ENCODE data around the gene NOCT. TPM values are rescaled to one million over a fixed set of nuclear protein-coding genes. Genes with fewer than 3 reads are reported as not detected.

NOCT gene
- total and polyA plus RNA-seq, 2 experiments from 2014 or later: 9.9 to 20.8 TPM

DNA sequence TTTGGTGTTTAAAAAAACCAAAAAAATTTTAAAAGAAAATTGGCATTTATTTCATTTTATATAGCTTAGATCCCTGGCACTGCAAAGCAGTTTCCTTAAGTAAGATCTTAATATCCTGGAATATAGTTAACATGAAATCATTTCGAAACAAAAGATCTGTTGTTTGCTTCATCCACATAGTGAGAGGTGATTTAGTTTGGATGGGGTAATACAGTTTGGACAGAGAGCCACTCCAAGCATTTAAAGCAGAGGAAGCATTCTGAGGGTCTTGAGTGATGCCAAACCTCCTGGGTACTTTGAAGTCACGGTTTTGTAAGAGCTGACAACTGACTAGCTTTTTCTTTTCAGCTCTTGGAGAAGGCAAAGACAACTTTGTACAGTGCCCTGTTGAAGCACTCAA, 28.7 kb downstream of the NOCT start:
- Histone ChIP-seq H4K20me1 (ENCODE audit: insufficient read depth, poor library complexity, severe bottlenecking) (no peaks in the 10 kb centered on the region), H3K9me2 (replicated peaks; ENCODE audit: insufficient read depth) (no peaks in the 10 kb centered on the region), H3K27me3 (no peaks in the 10 kb centered on the region), H3K4me3 (no peak overlapping the region), H3K4me2 (no peak overlapping the region), H2AFZ (no peak overlapping the region), H3K36me3 (replicated peaks; ENCODE audit: insufficient read depth, low read depth) (no peaks in the 10 kb centered on the region), H3K27ac (no peak overlapping the region), H3K79me2 (peaks cover 37% of the 10 kb centered on the region), H3K4me1 (ENCODE audit: insufficient read depth) (no peaks in the 10 kb centered on the region), H3K9me3 (ENCODE audit: low read depth) (no peaks in the 10 kb centered on the region)
- no peak for DNase-seq (ENCODE audit: low spot score)
- WGBS (ENCODE audit: low lambda C conversion rate, missing lambda C conversion rate): 71% methylated on average over 2 of the region's 2 CpGs
- TF ChIP-seq EZH2 (IDR thresholded peaks at IDR 0.05; ENCODE audit: borderline replicate concordance) (no peak), EZH2phosphoT487 (IDR thresholded peaks at IDR 0.05; ENCODE audit: low read depth, severe bottlenecking, unreplicated experiment) (no peak)
- TF ChIP-seq, protein P1, sequence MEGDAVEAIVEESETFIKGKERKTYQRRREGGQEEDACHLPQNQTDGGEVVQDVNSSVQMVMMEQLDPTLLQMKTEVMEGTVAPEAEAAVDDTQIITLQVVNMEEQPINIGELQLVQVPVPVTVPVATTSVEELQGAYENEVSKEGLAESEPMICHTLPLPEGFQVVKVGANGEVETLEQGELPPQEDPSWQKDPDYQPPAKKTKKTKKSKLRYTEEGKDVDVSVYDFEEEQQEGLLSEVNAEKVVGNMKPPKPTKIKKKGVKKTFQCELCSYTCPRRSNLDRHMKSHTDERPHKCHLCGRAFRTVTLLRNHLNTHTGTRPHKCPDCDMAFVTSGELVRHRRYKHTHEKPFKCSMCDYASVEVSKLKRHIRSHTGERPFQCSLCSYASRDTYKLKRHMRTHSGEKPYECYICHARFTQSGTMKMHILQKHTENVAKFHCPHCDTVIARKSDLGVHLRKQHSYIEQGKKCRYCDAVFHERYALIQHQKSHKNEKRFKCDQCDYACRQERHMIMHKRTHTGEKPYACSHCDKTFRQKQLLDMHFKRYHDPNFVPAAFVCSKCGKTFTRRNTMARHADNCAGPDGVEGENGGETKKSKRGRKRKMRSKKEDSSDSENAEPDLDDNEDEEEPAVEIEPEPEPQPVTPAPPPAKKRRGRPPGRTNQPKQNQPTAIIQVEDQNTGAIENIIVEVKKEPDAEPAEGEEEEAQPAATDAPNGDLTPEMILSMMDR (IDR thresholded peaks at IDR 0.05; ENCODE audit: poor library complexity): no peak

DNA sequence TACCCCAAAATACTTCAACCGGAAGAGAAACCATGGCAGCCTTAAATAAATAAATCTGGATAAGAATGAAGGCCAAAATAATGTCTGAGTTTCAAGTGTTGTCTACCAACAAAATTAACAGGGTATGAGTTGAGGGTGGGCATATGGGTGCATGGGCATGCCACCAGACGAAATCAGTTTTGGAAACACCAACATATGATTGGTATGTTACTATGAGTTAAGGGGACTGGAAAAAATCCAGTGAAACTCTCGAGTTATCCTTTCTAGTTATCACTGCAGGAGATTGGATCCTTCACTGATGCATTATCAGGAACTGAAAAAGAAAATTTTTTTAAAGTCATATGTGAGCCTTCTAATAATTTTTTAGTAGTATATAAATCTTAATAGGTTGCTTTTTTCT, 32.4 kb downstream of the NOCT start:
- no peaks in the 10 kb centered on the region for H3K4me1 ChIP-seq (ENCODE audit: insufficient read depth)
- H3K4me2 ChIP-seq: no peak overlapping the region
- peaks cover 12% of the 10 kb centered on the region for H3K79me2 ChIP-seq
- no peak overlapping the region for H2AFZ ChIP-seq
- 95% methylated on average over 3 of the region's 3 CpGs for WGBS (ENCODE audit: low lambda C conversion rate, missing lambda C conversion rate)
- no peaks in the 10 kb centered on the region for H3K9me2 ChIP-seq (replicated peaks; ENCODE audit: insufficient read depth)
- H3K27me3 ChIP-seq: no peaks in the 10 kb centered on the region
- TF ChIP-seq EZH2 (IDR thresholded peaks at IDR 0.05; ENCODE audit: borderline replicate concordance) (no peak), EZH2phosphoT487 (IDR thresholded peaks at IDR 0.05; ENCODE audit: low read depth, severe bottlenecking, unreplicated experiment) (no peak)
- TF ChIP-seq, protein P1 (IDR thresholded peaks at IDR 0.05; ENCODE audit: poor library complexity): no peak
- H4K20me1 ChIP-seq (ENCODE audit: insufficient read depth, poor library complexity, severe bottlenecking): no peaks in the 10 kb centered on the region
- H3K27ac ChIP-seq: no peak overlapping the region
- no peaks in the 10 kb centered on the region for H3K36me3 ChIP-seq (replicated peaks; ENCODE audit: insufficient read depth, low read depth)
- no peak for DNase-seq (ENCODE audit: low spot score)
- H3K9me3 ChIP-seq (ENCODE audit: low read depth): no peaks in the 10 kb centered on the region
- no peak overlapping the region for H3K4me3 ChIP-seq

DNA sequence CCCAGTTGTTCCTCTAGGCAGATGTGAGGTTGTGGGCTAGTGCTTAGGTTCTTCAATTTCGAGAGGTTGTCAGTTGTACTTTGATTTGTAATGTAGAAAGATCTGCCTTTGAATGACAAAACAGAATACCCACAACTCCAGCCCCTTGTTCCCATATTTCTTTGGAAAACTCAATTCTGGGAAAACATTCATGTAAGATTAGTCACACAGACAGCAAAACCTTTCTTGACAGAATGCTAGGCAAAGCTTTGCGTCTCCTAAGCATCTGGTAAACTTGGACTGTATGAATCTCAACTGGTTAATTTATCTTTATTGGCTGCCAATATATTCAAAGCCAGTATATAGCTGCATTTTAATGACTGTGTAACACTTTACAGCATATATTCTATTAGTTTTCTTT, 34.9 kb downstream of the NOCT start:
- no peak overlapping the region for H3K27ac ChIP-seq
- H2AFZ ChIP-seq: no peak overlapping the region
- TF ChIP-seq, protein P1 (IDR thresholded peaks at IDR 0.05; ENCODE audit: poor library complexity): no peak
- no peak for TF ChIP-seq EZH2 (IDR thresholded peaks at IDR 0.05; ENCODE audit: borderline replicate concordance)
- TF ChIP-seq EZH2phosphoT487 (IDR thresholded peaks at IDR 0.05; ENCODE audit: low read depth, severe bottlenecking, unreplicated experiment): no peak
- WGBS (ENCODE audit: low lambda C conversion rate, missing lambda C conversion rate): 87% methylated on average over 2 of the region's 2 CpGs
- no peak overlapping the region for H3K4me3 ChIP-seq
- peaks cover 15% of the 10 kb centered on the region for H3K79me2 ChIP-seq
- DNase-seq (ENCODE audit: low spot score): no peak
- H4K20me1 ChIP-seq (ENCODE audit: insufficient read depth, poor library complexity, severe bottlenecking): no peaks in the 10 kb centered on the region
- H3K9me3 ChIP-seq (ENCODE audit: low read depth): no peaks in the 10 kb centered on the region
- H3K4me2 ChIP-seq: no peak overlapping the region
- no peaks in the 10 kb centered on the region for H3K27me3 ChIP-seq
- no peaks in the 10 kb centered on the region for H3K36me3 ChIP-seq (replicated peaks; ENCODE audit: insufficient read depth, low read depth)
- H3K4me1 ChIP-seq (ENCODE audit: insufficient read depth): no peaks in the 10 kb centered on the region
- H3K9me2 ChIP-seq (replicated peaks; ENCODE audit: insufficient read depth): no peaks in the 10 kb centered on the region

DNA sequence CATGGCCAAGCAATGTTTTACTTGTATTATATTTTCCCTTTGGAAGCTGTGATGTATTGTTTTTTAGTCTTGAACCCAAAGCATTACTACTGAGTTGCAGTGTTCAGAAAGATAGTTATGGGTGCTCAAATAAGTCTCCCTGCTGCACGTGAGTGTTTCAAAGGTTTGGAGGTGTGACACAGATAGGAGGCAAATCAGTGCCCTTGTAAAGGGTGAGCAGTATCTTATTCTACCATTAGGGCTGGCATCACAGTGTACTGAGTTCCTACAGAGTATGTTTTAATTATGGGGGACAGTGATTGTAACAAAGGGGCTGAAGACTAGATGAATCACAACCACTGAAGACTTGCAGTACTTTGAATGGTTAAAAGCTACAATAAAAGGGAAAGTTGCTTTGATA, 38.3 kb downstream of the NOCT start:
- TF ChIP-seq EZH2phosphoT487 (IDR thresholded peaks at IDR 0.05; ENCODE audit: low read depth, severe bottlenecking, unreplicated experiment) (no peak), EZH2 (IDR thresholded peaks at IDR 0.05; ENCODE audit: borderline replicate concordance) (no peak)
- TF ChIP-seq, protein P1 (IDR thresholded peaks at IDR 0.05; ENCODE audit: poor library complexity): no peak
- Histone ChIP-seq H3K9me3 (ENCODE audit: low read depth) (no peaks in the 10 kb centered on the region), H4K20me1 (ENCODE audit: insufficient read depth, poor library complexity, severe bottlenecking) (no peaks in the 10 kb centered on the region), H2AFZ (no peak overlapping the region), H3K79me2 (peaks cover 12% of the 10 kb centered on the region), H3K9me2 (replicated peaks; ENCODE audit: insufficient read depth) (no peaks in the 10 kb centered on the region), H3K27me3 (no peaks in the 10 kb centered on the region), H3K4me1 (ENCODE audit: insufficient read depth) (no peaks in the 10 kb centered on the region), H3K36me3 (replicated peaks; ENCODE audit: insufficient read depth, low read depth) (no peaks in the 10 kb centered on the region), H3K27ac (no peak overlapping the region), H3K4me2 (no peak overlapping the region), H3K4me3 (no peak overlapping the region)
- 72% methylated on average over 1 of the region's 1 CpG for WGBS (ENCODE audit: low lambda C conversion rate, missing lambda C conversion rate)
- DNase-seq (ENCODE audit: low spot score): no peak

All from hepatocyte (in vitro differentiated cells).